Muscle layer of colon (tissue), 2 donors: Measurements from ENCODE around the gene ZSWIM2.
"Not testable (repeated sequence)": the region's sequence is repeated elsewhere in the genome, so short reads cannot be mapped to it uniquely, and the experiment has no call there.

Experiments
- H3K27ac ChIP-seq: one replicate; pipeline ENCODE4 v1.7.0; 2013; ENCODE audit warnings: low read depth, mild to moderate bottlenecking, low read length, moderate library complexity
- H3K27me3 ChIP-seq, 2 donors: one replicate each; pipeline ENCODE4 v1.7.0; 2013; ENCODE audit warnings: low read length in 2 of 2, mild to moderate bottlenecking in 2 of 2; ENCODE audit not compliant: insufficient read depth in 2 of 2, control insufficient read depth in 1 of 2
- H3K36me3 ChIP-seq: one replicate; pipeline ENCODE4 v1.7.0; 2013; ENCODE audit warnings: mild to moderate bottlenecking, low read length; ENCODE audit not compliant: insufficient read depth
- H3K4me1 ChIP-seq: one replicate; pipeline ENCODE4 v1.7.0; 2013; ENCODE audit warnings: mild to moderate bottlenecking, low read length; ENCODE audit not compliant: insufficient read depth
- H3K4me3 ChIP-seq, 2 donors: one replicate each; pipeline ENCODE4 v1.7.0; 2013; ENCODE audit warnings: low read length in 2 of 2, low read depth in 1 of 2, mild to moderate bottlenecking in 1 of 2, moderate library complexity in 1 of 2
- H3K9ac ChIP-seq: one replicate; pipeline ENCODE4 v1.7.0; 2013; ENCODE audit warnings: low read length
- H3K9me3 ChIP-seq: one replicate; pipeline ENCODE4 v1.7.0; 2013; ENCODE audit warnings: mild to moderate bottlenecking, low read length
- donor health status: abdominal sarcoma.
- donor health status: Adenocarcinoma of cecum.

ZSWIM2 gene, protein sequence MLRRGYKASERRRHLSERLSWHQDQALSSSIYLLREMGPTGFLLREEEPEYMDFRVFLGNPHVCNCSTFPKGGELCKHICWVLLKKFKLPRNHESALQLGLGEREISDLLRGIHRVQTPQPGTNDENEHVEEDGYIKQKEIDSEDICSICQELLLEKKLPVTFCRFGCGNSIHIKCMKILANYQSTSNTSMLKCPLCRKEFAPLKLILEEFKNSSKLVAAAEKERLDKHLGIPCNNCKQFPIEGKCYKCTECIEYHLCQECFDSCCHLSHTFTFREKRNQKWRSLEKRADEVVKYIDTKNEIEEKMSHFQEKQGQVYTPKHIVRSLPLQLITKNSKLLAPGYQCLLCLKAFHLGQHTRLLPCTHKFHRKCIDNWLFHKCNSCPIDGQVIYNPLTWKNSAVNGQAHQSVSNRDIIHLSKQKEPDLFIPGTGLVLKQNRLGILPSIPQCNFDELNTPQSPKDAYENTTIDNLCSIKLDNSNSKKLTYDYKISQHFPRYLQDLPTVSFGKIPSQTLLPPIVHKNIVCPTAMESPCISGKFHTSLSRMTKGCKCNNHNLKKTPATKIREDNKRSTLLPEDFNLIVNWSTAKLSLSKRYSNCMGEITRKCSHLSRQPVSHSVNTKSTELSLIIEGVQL

DNA sequence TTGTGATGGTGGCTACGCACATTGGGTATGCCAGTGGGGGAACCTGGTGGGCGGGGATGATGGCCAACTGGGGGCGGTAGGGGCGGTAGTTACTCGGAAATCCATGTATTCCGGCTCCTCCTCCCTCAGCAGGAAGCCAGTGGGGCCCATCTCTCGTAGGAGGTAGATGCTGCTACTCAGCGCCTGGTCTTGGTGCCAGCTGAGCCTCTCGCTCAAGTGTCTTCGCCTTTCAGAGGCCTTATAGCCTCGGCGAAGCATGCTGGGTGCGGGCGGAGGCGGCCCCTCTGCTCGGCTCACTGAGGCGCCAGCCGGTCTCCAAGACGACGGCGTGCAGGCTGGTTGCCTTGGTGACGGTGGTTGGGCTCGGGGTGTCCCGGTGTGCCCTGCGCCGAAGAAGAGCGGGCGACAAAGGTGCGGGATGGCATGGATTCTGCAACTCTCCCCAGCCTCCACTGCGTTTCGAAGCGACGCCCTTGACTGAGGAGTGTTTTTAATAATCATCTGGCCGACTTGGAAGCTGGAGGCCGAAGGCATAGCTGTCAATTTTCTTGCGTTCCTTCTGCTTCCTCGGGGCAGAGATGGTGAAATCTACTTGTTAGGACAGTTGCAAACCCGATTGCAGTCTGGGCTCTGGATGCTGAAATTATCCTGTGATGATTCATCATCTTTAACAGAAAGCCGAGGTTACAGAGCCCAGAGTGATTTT, at the start of gene ZSWIM2:
ZSWIM2 (minus strand) TSS at position 298 of the 706 bp plus-strand sequence; CDS start at position 258, 40 bp downstream.
- H3K27ac ChIP-seq, result no peak within 1 kb of the TSS
- no peak within 1 kb of the TSS for H3K9ac ChIP-seq
- no peaks in the 10 kb centered on the region for H3K4me1 ChIP-seq
- H3K4me3 ChIP-seq, result peak within 1 kb of the TSS; percentile 15 to 30
- H3K36me3 ChIP-seq, result no peaks in the 10 kb centered on the region
- H3K9me3 ChIP-seq, result no peaks in the 10 kb centered on the region
- H3K27me3 ChIP-seq, result no peaks in the 10 kb centered on the region

DNA sequence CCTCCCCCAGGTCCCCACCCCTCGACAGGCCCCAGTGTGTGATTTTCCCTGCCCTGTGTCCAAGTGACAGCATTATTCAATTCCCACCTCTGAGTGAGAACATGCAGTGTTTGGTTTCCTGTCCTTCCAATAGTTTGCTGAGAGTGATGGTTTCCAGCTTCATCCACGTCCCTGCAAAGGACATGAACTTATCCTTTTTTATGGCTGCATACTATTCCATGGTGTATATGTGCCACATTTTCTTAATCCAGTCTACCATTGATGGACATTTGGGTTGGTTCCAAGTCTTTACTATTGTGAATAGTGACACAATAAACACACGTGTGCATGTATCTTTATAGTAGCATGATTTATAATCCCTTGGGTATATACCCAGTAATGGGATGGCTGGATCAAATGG, 47.2 kb upstream of the ZSWIM2 start:
- H3K9ac ChIP-seq, result not testable (repeated sequence)

DNA sequence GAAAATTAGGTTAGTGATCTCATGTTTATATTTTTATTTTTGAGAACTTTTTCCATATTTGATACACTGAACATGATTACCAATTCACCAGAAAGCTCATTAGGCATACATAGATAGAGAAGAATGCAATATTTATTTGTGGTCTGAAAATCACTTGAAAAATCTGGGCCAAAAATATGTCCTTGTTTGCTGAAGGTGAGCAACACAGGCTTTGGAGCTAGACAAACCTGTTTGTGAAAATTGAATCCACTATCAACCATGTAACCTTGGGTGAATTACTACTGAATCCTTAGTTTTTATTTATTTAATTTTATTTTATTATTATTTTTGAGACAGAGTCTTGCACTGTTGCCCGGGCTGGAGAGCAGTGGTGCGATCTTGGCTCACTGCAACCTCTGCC, 46.5 kb upstream of the ZSWIM2 start:
- Histone ChIP-seq H3K9ac (no peak overlapping the region), H3K4me1 (no peaks in the 10 kb centered on the region), H3K4me3 (no peak overlapping the region), H3K27ac (no peak overlapping the region), H3K9me3 (no peaks in the 10 kb centered on the region), H3K27me3 (no peaks in the 10 kb centered on the region), H3K36me3 (no peaks in the 10 kb centered on the region)

More for the DNA sequence above, 47.2 kb upstream of the ZSWIM2 start:
- not testable (repeated sequence) for H3K9me3 ChIP-seq, H3K27me3 ChIP-seq, H3K36me3 ChIP-seq, H3K4me1 ChIP-seq, H3K27ac ChIP-seq, H3K4me3 ChIP-seq

DNA sequence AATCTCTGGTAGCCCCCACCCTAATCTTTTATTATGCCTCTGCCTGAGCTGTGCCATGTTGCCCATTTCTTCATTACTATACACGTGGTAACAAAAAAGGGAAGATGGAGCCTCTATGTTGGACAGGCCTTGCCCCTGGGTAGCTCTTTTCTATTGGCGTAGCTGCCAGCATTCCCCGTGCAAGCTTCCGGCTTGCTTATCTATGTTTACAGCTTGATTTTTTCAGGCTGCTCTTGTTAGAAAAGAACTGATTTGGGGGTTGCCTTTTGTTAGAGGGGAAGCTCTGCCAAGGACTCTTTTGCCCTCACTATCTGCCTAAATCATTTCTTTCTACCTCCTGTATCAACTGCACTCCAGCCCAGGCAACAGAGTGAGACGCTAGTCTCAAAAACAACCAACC, 45.5 kb upstream of the ZSWIM2 start:
- H3K27ac ChIP-seq, result no peak overlapping the region
- no peaks in the 10 kb centered on the region for H3K27me3 ChIP-seq
- H3K9ac ChIP-seq, result no peak overlapping the region
- no peaks in the 10 kb centered on the region for H3K36me3 ChIP-seq
- no peak overlapping the region for H3K4me3 ChIP-seq
- no peaks in the 10 kb centered on the region for H3K4me1 ChIP-seq
- no peaks in the 10 kb centered on the region for H3K9me3 ChIP-seq

DNA sequence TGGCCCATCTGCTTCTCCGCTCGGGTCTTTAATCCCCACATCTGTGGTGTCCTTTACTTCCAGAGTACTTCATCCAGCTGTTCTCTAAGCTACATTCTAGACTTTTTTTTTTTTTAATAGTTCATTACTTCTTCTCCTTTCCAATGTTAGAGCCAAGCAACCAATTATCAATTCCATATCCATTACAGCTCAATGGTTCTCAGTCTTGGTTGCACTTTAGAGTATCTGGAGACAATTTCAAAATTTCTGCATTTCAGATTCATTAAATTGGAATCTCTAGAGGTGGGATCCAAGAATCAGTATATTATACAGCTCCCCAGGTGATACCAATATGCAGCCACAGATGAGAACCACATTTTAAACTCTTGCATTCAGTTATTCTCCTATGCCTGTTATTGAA, 43.9 kb upstream of the ZSWIM2 start:
- H3K27me3 ChIP-seq, result no peaks in the 10 kb centered on the region
- H3K4me1 ChIP-seq, result no peaks in the 10 kb centered on the region

DNA sequence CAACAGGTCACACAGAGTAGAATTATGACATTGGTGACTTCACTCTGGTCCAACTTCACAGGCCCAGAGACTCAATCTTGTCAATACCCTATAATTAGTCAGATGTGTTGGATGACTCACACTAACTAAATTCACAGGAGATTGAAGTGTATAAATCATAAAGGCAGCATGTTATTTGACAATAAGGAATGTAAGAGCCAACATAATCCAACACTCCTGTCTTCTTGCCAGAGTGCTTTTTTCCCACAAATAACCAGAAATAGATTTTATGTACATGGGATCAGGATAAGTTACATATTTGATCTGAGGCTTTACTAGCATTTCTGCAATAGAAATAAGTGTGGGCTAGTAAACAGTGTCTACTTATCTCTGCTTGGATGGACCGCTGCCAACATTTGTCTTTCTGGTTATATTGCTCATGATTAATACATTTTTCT, 42.2 kb upstream of the ZSWIM2 start:
- Histone ChIP-seq H3K4me3 (no peak overlapping the region), H3K9me3 (no peaks in the 10 kb centered on the region), H3K9ac (no peak overlapping the region), H3K36me3 (no peaks in the 10 kb centered on the region), H3K4me1 (no peaks in the 10 kb centered on the region), H3K27ac (no peak overlapping the region), H3K27me3 (no peaks in the 10 kb centered on the region)

More for the DNA sequence above, 43.9 kb upstream of the ZSWIM2 start:
- Histone ChIP-seq H3K9ac (no peak overlapping the region), H3K9me3 (no peaks in the 10 kb centered on the region), H3K27ac (no peak overlapping the region), H3K4me3 (no peak overlapping the region), H3K36me3 (no peaks in the 10 kb centered on the region)

DNA sequence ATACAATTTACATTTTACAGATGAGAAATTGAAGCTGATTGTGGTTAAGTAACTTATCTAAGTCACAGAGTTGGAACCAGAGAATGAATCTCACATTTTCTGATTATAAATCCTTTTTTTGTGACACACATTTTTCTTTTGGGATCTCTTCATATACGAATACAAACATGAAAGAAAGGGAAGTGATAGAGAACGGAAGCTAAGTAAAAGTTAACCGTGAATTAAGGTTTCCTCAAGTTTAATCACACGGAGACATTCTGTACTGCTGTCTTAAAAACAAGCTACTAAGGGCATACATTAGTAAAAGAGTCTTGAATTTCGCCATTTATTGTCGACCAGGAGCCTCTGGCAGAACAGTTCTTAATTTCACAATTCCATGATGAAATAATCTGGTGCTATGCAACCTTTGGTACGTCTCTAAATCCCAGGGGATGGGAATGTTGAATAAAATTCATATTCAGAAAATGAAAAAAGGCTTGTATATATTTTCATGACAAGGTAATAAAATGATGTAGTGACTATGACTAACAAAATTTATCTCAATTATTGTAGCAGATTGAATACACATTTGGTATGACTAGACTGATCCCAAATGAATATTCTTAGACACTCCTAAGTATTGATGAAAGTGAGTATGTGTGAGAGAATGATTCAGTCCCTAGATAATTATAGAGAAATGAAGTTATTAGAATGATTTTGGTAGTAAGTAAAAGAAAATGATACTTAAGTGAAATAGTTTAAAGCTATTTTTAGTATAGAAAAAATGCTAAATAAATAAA, 40.3 kb upstream of the ZSWIM2 start:
- Histone ChIP-seq H3K9me3 (no peaks in the 10 kb centered on the region), H3K36me3 (no peaks in the 10 kb centered on the region), H3K4me3 (no peak overlapping the region), H3K27ac (no peak overlapping the region), H3K4me1 (no peaks in the 10 kb centered on the region), H3K27me3 (no peaks in the 10 kb centered on the region), H3K9ac (no peak overlapping the region)

DNA sequence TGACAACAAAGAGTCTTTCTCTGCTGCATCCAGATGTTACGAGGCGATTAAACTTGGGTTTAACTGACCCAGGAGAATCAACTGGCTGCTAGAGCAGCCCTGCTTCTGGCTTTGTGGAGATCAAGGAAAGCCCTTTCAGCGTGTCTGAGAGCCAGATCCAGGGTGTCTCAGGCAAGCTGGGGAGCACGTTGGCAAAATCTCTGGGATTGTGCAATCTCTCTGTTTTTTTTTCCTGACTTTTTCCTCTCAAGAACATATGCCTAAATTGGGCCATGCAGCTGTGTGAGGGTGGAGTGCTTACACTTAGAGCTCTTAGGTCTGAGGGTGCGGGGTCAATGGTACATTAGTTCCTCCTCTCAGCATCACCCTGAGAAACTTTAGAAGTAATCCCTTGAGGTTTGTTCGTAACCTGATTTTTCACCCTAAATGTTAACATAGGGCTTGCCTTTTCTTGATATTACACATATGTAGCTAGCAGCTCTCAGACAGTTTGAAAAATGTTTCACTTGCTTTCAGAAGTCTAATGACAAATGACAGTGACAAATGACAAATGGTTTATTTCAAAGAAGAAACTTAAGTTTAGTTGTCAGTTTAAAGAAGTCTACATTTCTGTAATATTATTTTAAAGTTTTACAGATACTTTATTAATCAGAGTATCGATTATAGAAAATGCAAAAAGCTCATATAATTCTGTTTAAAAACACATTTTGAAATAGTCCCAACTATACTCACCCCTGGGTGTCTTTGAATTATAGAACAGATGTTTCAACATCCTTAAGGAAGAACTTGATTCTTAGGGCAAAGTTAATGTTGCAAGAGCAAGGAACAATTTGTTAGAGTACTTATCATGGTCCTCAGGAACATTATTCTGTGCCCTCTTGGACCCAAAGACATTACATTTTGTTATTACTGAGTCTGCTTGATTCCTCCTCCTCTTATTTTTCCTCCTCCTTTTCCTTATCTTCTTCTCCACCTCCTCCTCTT, 38.4 kb upstream of the ZSWIM2 start:
- no peak overlapping the region for H3K27ac ChIP-seq
- no peaks in the 10 kb centered on the region for H3K4me1 ChIP-seq
- H3K36me3 ChIP-seq, result no peaks in the 10 kb centered on the region
- no peak overlapping the region for H3K4me3 ChIP-seq
- no peaks in the 10 kb centered on the region for H3K27me3 ChIP-seq
- H3K9me3 ChIP-seq, result no peaks in the 10 kb centered on the region
- no peak overlapping the region for H3K9ac ChIP-seq

DNA sequence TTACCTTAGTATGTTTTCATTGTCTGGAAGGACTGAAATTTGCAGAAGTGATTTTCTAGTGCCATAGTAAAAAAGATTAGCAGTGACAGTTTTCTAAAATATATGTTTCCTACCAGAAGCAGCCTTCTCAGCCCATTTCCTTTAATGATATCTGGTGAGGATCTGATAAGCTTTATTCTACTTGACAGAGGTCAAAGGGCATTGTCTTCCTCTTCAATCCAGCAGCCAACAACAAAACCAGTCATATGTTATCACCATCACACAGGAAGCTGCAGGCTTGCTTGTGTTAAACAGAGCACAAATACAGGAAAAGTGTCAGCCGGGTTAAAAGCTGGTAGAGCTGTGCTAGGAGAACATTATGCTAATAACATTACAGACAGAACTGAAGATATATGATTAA, 35.6 kb upstream of the ZSWIM2 start:
- Histone ChIP-seq H3K27me3 (no peaks in the 10 kb centered on the region), H3K9ac (no peak overlapping the region), H3K27ac (no peak overlapping the region), H3K9me3 (no peaks in the 10 kb centered on the region), H3K36me3 (no peaks in the 10 kb centered on the region), H3K4me3 (no peak overlapping the region), H3K4me1 (no peaks in the 10 kb centered on the region)

DNA sequence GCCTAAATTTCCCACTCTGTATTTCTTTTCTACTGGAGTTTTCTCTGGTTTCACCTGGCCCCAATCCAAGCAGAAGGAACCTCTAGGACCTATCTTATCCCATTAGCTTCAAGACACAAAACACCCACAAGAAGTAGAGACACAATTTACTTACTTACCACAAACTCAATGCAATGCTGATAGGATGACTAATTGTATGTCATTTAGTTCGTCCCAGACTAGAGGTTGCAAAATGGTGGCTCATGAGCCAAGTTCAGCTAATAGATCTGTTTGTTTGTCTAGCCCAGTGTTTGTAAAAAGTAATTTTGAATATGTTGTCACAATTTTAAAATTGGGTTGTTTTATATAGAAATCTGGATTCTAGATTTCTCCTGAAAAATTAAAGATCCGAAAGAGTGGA, 34.7 kb upstream of the ZSWIM2 start:
- H3K36me3 ChIP-seq, result no peaks in the 10 kb centered on the region
- no peak overlapping the region for H3K4me3 ChIP-seq
- no peaks in the 10 kb centered on the region for H3K9me3 ChIP-seq
- H3K4me1 ChIP-seq, result no peaks in the 10 kb centered on the region
- no peak overlapping the region for H3K9ac ChIP-seq
- no peaks in the 10 kb centered on the region for H3K27me3 ChIP-seq
- H3K27ac ChIP-seq, result no peak overlapping the region
